ENCODE measurements around the gene PXMP4.

PXMP4 gene

DNA sequence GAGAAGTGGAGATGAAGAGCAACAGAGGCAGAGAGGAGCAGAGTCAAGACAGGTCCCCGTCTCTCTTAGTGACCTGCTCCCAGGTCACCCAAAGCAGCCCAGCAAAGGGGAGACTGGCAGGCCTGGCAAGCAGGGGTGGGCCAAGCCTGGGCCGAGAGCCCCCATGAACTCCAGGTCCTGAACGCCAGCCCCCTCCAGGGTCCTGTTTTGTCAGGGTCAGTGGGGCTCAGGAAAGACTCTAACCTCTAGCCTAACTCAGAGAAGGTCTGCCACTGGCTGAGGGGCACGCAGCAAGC, 47.0 kb downstream of the PXMP4 start:
- POLR2A ChIA-PET = interaction anchor here (1.0 to 1.9 kb wide), 2 partner anchors 9 to 12 kb away, joined by 3 to 8 read pairs; no protein-coding TSS in a partner anchor
- CTCF ChIA-PET = no interaction called here
- TF ChIP-seq ZBTB21 (tag by site-specific recombination; IDR thresholded peaks at IDR 0.05) (no peak), EGR2 (tag by site-specific recombination; IDR thresholded peaks at IDR 0.05; ENCODE audit: low read depth) (no peak), ZNF292 (tag by site-specific recombination; IDR thresholded peaks at IDR 0.05; ENCODE audit: borderline replicate concordance, low read depth) (no peak), ZNF350 (tag by site-specific recombination; IDR thresholded peaks at IDR 0.05) (no peak), MZF1 (tag by site-specific recombination; IDR thresholded peaks at IDR 0.05; ENCODE audit: borderline replicate concordance) (no peak), KLF16 (tag by site-specific recombination; IDR thresholded peaks at IDR 0.05) (no peak), ZNF561 (tag by site-specific recombination; IDR thresholded peaks at IDR 0.05; ENCODE audit: borderline replicate concordance) (no peak), ZNF155 (tag by site-specific recombination; IDR thresholded peaks at IDR 0.05) (no peak), ZNF843 (tag by site-specific recombination; IDR thresholded peaks at IDR 0.05) (no peak), ZNF138 (tag by site-specific recombination; IDR thresholded peaks at IDR 0.05; ENCODE audit: borderline replicate concordance) (no peak), ZNF544 (tag by site-specific recombination; IDR thresholded peaks at IDR 0.05) (no peak), ZNF777 (tag by site-specific recombination; IDR thresholded peaks at IDR 0.05; ENCODE audit: borderline replicate concordance) (no peak), MEIS1 (CRISPR knock-in tag; IDR thresholded peaks at IDR 0.05; ENCODE audit: borderline replicate concordance) (no peak)
- TF ChIP-seq, protein P1, sequence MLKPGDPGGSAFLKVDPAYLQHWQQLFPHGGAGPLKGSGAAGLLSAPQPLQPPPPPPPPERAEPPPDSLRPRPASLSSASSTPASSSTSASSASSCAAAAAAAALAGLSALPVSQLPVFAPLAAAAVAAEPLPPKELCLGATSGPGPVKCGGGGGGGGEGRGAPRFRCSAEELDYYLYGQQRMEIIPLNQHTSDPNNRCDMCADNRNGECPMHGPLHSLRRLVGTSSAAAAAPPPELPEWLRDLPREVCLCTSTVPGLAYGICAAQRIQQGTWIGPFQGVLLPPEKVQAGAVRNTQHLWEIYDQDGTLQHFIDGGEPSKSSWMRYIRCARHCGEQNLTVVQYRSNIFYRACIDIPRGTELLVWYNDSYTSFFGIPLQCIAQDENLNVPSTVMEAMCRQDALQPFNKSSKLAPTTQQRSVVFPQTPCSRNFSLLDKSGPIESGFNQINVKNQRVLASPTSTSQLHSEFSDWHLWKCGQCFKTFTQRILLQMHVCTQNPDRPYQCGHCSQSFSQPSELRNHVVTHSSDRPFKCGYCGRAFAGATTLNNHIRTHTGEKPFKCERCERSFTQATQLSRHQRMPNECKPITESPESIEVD (tag by site-specific recombination; IDR thresholded peaks at IDR 0.05) = no peak
- Histone ChIP-seq H3K36me3 (ENCODE audit: control insufficient read depth in 2 of 2, insufficient read depth in 1 of 2, low read length in 2 of 2) (peaks cover 3 to 67% of the 10 kb centered on the region in 2 experiments; a peak in 2 of 3 replicates), H3K4me1 (ENCODE audit: control insufficient read depth, insufficient read depth, low read length) (no peaks in the 10 kb centered on the region; the same call in 1 of the 2 replicates), H3K9me3 (ENCODE audit: control insufficient read depth, insufficient read depth, low read depth, low read length) (no peaks in the 10 kb centered on the region), H3K27ac (ENCODE audit: extremely low read depth, low read depth, low read length) (peak overlapping the region; percentile 46; the same call in 1 of the 2 replicates), H3K4me3 (ENCODE audit: low read depth, low read length) (peak overlapping the region; percentile 61)

GRCh38 chr20:33672426-33673113, 47.5 kb downstream of the PXMP4 start:
- ChIA-PET POLR2A (interaction anchor here (1.0 to 1.9 kb wide), 2 partner anchors 9 to 13 kb away, joined by 3 to 8 read pairs; no protein-coding TSS in a partner anchor), CTCF (no interaction called here)
- peaks cover 1 to 67% of the 10 kb centered on the region in 2 experiments; a peak in 2 of 3 replicates for H3K36me3 ChIP-seq (ENCODE audit: control insufficient read depth in 2 of 2, insufficient read depth in 1 of 2, low read length in 2 of 2)
- H3K4me1 ChIP-seq (ENCODE audit: control insufficient read depth, insufficient read depth, low read length) = no peaks in the 10 kb centered on the region; the same call in 1 of the 2 replicates
- TF ChIP-seq GLIS2 (tag by site-specific recombination; IDR thresholded peaks at IDR 0.05) (peak; percentile 87), GLIS1 (tag by site-specific recombination; IDR thresholded peaks at IDR 0.05) (peak; percentile 89), ZIC2 (tag by site-specific recombination; IDR thresholded peaks at IDR 0.05) (peak; percentile 100), ZNF341 (tag by site-specific recombination; IDR thresholded peaks at IDR 0.05; ENCODE audit: low read depth) (peak; percentile 27; the same call in 1 of the 2 replicates), ZXDB (tag by site-specific recombination; IDR thresholded peaks at IDR 0.05) (no peak)
- TF ChIP-seq, protein P2, sequence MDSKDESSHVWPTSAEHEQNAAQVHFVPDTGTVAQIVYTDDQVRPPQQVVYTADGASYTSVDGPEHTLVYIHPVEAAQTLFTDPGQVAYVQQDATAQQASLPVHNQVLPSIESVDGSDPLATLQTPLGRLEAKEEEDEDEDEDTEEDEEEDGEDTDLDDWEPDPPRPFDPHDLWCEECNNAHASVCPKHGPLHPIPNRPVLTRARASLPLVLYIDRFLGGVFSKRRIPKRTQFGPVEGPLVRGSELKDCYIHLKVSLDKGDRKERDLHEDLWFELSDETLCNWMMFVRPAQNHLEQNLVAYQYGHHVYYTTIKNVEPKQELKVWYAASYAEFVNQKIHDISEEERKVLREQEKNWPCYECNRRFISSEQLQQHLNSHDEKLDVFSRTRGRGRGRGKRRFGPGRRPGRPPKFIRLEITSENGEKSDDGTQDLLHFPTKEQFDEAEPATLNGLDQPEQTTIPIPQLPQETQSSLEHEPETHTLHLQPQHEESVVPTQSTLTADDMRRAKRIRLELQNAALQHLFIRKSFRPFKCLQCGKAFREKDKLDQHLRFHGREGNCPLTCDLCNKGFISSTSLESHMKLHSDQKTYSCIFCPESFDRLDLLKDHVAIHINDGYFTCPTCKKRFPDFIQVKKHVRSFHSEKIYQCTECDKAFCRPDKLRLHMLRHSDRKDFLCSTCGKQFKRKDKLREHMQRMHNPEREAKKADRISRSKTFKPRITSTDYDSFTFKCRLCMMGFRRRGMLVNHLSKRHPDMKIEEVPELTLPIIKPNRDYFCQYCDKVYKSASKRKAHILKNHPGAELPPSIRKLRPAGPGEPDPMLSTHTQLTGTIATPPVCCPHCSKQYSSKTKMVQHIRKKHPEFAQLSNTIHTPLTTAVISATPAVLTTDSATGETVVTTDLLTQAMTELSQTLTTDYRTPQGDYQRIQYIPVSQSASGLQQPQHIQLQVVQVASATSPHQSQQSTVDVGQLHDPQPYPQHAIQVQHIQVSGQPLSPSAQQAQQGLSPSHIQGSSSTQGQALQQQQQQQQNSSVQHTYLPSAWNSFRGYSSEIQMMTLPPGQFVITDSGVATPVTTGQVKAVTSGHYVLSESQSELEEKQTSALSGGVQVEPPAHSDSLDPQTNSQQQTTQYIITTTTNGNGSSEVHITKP (tag by site-specific recombination; IDR thresholded peaks at IDR 0.05) = no peak
- peak overlapping the region; percentile 61; the same call in 1 of the 2 replicates for H3K4me3 ChIP-seq (ENCODE audit: low read depth, low read length)
- H3K9me3 ChIP-seq (ENCODE audit: control insufficient read depth, insufficient read depth, low read depth, low read length) = no peaks in the 10 kb centered on the region
- H3K27ac ChIP-seq (ENCODE audit: extremely low read depth, low read depth, low read length) = no peak overlapping the region

All from HEK293 (cell line).